ENCODE data around the gene ZFYVE27.
A peak's percentile ranks its signal among the peaks of the same experiment; 100 is the strongest.

The ZFYVE27 gene

DNA sequence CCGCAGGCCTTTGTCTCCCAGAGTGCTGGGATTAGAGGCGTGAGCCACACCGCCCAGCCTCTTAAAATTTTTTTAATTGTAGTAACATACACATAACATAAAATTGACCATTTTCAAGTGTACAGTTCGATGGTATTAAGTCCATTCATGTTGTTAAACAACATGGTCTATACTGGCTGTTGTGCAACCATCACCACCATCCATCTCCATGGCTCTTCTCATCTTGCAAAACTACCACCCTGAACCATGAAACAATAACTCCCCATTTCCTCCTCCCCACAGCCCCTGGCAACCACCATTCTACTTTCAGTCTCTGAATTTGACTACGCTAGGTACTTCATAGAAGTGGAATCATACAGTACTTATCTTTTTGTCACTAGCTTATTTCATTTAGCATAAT is 7.9 kb upstream of the ZFYVE27 start:
- Histone ChIP-seq H3K9ac (no peak overlapping the region), H3K27ac (no peak overlapping the region), H3K79me2 (ENCODE audit: insufficient read depth, low read depth) (no peaks in the 10 kb centered on the region), H4K20me1 (ENCODE audit: insufficient read depth) (no peaks in the 10 kb centered on the region), H3K36me3 (ENCODE audit: insufficient read depth) (no peaks in the 10 kb centered on the region), H3K4me3 (IDR thresholded peaks at IDR 0.05; ENCODE audit: insufficient read depth, low read depth, low read length) (no peak overlapping the region), H3K27me3 (ENCODE audit: insufficient read depth, low read depth) (no peaks in the 10 kb centered on the region; the same call in 1 of the 2 replicates), H3K4me1 (ENCODE audit: low read depth, poor library complexity, severe bottlenecking) (peaks cover 3% of the 10 kb centered on the region), H2AFZ (ENCODE audit: low read depth) (no peak overlapping the region), H3K4me2 (no peak overlapping the region)
- TF ChIP-seq, protein P1, sequence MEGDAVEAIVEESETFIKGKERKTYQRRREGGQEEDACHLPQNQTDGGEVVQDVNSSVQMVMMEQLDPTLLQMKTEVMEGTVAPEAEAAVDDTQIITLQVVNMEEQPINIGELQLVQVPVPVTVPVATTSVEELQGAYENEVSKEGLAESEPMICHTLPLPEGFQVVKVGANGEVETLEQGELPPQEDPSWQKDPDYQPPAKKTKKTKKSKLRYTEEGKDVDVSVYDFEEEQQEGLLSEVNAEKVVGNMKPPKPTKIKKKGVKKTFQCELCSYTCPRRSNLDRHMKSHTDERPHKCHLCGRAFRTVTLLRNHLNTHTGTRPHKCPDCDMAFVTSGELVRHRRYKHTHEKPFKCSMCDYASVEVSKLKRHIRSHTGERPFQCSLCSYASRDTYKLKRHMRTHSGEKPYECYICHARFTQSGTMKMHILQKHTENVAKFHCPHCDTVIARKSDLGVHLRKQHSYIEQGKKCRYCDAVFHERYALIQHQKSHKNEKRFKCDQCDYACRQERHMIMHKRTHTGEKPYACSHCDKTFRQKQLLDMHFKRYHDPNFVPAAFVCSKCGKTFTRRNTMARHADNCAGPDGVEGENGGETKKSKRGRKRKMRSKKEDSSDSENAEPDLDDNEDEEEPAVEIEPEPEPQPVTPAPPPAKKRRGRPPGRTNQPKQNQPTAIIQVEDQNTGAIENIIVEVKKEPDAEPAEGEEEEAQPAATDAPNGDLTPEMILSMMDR (conservative IDR thresholded peaks at IDR 0.05; ENCODE audit: low read depth, low read length): no peak

- Histone ChIP-seq H3K4me3 (IDR thresholded peaks at IDR 0.05; ENCODE audit: insufficient read depth, low read depth, low read length) (no peak overlapping the region), H4K20me1 (ENCODE audit: insufficient read depth) (no peaks in the 10 kb centered on the region), H3K36me3 (ENCODE audit: insufficient read depth) (no peaks in the 10 kb centered on the region), H3K4me1 (ENCODE audit: low read depth, poor library complexity, severe bottlenecking) (peaks cover 6% of the 10 kb centered on the region), H3K9ac (no peak overlapping the region), H3K27ac (no peak overlapping the region), H3K27me3 (ENCODE audit: insufficient read depth, low read depth) (no peaks in the 10 kb centered on the region; the same call in 1 of the 2 replicates), H3K4me2 (no peak overlapping the region), H3K79me2 (ENCODE audit: insufficient read depth, low read depth) (no peaks in the 10 kb centered on the region), H2AFZ (ENCODE audit: low read depth) (peak overlapping the region; percentile 21; the same call in 1 of the 2 replicates)
- TF ChIP-seq, protein P1 (conservative IDR thresholded peaks at IDR 0.05; ENCODE audit: low read depth, low read length): peak; percentile 86
These were observed 5.4 kb upstream of the ZFYVE27 start for GRCh38 chr10:97731346-97732051.

DNA sequence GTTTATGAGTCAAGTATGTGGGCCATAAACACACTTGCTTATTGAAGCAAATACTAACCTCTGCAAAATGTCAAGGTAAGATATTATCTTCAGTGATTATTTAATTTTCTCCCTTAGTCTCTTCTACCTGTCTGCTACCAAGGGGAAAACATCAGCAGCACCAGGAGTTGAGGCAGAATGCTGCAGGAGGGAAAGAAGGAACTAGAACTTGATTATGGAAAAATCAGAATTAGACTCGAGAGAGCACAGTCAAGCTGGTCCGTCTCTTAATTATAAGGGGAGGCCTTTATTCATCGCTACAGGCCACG is 4.9 kb upstream of the ZFYVE27 start:
- Histone ChIP-seq H3K36me3 (ENCODE audit: insufficient read depth) (no peaks in the 10 kb centered on the region), H3K4me3 (IDR thresholded peaks at IDR 0.05; ENCODE audit: insufficient read depth, low read depth, low read length) (no peak overlapping the region), H3K27ac (no peak overlapping the region), H3K27me3 (ENCODE audit: insufficient read depth, low read depth) (no peaks in the 10 kb centered on the region; the same call in 1 of the 2 replicates), H3K4me2 (no peak overlapping the region), H3K79me2 (ENCODE audit: insufficient read depth, low read depth) (peaks cover under 1% of the 10 kb centered on the region; the same call in 1 of the 2 replicates), H4K20me1 (ENCODE audit: insufficient read depth) (no peaks in the 10 kb centered on the region), H3K9ac (no peak overlapping the region), H3K4me1 (ENCODE audit: low read depth, poor library complexity, severe bottlenecking) (peaks cover 9% of the 10 kb centered on the region), H2AFZ (ENCODE audit: low read depth) (no peak overlapping the region)
- TF ChIP-seq, protein P1 (conservative IDR thresholded peaks at IDR 0.05; ENCODE audit: low read depth, low read length): peak; percentile 33; the same call in 1 of the 2 replicates

DNA sequence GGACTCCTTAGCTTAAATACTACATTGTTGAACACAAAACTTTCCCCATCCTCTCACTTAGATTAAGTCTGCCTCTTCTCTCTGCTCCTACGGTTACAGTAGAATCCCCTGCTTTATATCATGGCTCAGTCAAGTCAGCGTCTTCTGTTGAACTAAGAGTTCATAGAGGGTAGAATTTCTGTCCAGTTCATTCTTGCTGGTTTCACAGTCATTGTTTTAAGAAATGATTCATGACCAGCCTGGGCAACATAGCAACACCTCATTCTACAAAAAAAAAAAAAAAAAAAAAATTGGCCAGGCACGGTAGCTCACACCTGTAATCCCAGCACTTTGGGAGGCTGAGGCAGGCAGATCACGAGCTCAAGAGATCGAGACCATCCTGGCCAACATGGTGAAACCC is 3.7 kb upstream of the ZFYVE27 start:
- Histone ChIP-seq H3K79me2 (ENCODE audit: insufficient read depth, low read depth) (peaks cover 13% of the 10 kb centered on the region), H3K27me3 (ENCODE audit: insufficient read depth, low read depth) (no peaks in the 10 kb centered on the region; the same call in 1 of the 2 replicates), H3K36me3 (ENCODE audit: insufficient read depth) (no peaks in the 10 kb centered on the region), H3K9ac (no peak overlapping the region), H4K20me1 (ENCODE audit: insufficient read depth) (no peaks in the 10 kb centered on the region), H3K4me2 (no peak overlapping the region), H3K4me3 (IDR thresholded peaks at IDR 0.05; ENCODE audit: insufficient read depth, low read depth, low read length) (no peak overlapping the region), H3K4me1 (ENCODE audit: low read depth, poor library complexity, severe bottlenecking) (peaks cover 12% of the 10 kb centered on the region), H3K27ac (no peak overlapping the region), H2AFZ (ENCODE audit: low read depth) (no peak overlapping the region)
- TF ChIP-seq, protein P1 (conservative IDR thresholded peaks at IDR 0.05; ENCODE audit: low read depth, low read length): no peak

Measured in KMS-11 (cell line).